Measurements from ENCODE around the gene DDX42. TPM values are rescaled to one million over a fixed set of nuclear protein-coding genes. Genes with fewer than 3 reads are reported as not detected.

DDX42 gene
- total RNA-seq, 1 donor from 2014 or later: 148 TPM

- Mint-ChIP-seq H3K36me3 (peaks cover 26% of the 10 kb centered on the region), H3K9me3 (no peaks in the 10 kb centered on the region), H3K27me3 (no peaks in the 10 kb centered on the region), H3K4me3 (no peak overlapping the region), H3K27ac (peak overlapping the region; percentile 62), H3K4me1 (ENCODE audit: unreplicated experiment) (peaks cover 17% of the 10 kb centered on the region)
- TF ChIP-seq, protein P1, sequence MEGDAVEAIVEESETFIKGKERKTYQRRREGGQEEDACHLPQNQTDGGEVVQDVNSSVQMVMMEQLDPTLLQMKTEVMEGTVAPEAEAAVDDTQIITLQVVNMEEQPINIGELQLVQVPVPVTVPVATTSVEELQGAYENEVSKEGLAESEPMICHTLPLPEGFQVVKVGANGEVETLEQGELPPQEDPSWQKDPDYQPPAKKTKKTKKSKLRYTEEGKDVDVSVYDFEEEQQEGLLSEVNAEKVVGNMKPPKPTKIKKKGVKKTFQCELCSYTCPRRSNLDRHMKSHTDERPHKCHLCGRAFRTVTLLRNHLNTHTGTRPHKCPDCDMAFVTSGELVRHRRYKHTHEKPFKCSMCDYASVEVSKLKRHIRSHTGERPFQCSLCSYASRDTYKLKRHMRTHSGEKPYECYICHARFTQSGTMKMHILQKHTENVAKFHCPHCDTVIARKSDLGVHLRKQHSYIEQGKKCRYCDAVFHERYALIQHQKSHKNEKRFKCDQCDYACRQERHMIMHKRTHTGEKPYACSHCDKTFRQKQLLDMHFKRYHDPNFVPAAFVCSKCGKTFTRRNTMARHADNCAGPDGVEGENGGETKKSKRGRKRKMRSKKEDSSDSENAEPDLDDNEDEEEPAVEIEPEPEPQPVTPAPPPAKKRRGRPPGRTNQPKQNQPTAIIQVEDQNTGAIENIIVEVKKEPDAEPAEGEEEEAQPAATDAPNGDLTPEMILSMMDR (conservative IDR thresholded peaks at IDR 0.05): no peak
- no peak for DNase-seq (ENCODE audit: extremely low spot score, unreplicated experiment)
Observed at GRCh38 chr17:63835167-63835720, 61.3 kb downstream of the DDX42 start.

DNA sequence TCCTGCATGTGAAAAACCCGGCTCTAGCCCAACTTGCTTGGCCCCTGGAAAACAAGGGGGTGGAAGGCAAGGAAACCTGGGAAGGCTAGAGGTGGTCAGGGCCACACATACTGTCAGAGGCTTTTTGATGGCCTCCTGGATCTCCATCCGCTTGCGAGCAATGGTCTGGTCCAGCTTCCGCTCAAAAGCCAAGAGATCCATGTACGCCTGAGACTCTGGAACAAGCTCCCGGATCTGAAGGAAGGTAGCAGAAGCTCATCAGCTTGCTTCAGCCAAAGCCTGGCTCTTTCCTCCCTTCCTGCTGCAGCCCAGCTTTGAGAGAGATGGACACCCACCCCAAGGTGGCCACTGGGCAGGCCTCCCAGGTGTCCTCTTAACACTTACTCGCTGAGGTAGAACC, 62.8 kb downstream of the DDX42 start:
- no peak overlapping the region for H3K27ac Mint-ChIP-seq
- no peak overlapping the region for H3K4me3 Mint-ChIP-seq
- H3K36me3 Mint-ChIP-seq: peaks cover 14% of the 10 kb centered on the region
- H3K4me1 Mint-ChIP-seq (ENCODE audit: unreplicated experiment): peaks cover 28% of the 10 kb centered on the region
- TF ChIP-seq, protein P1 (conservative IDR thresholded peaks at IDR 0.05): no peak
- H3K27me3 Mint-ChIP-seq: no peaks in the 10 kb centered on the region
- no peak for DNase-seq (ENCODE audit: extremely low spot score, unreplicated experiment)
- H3K9me3 Mint-ChIP-seq: no peaks in the 10 kb centered on the region

- peaks cover 28% of the 10 kb centered on the region for H3K4me1 Mint-ChIP-seq (ENCODE audit: unreplicated experiment)
- no peak for DNase-seq (ENCODE audit: extremely low spot score, unreplicated experiment)
- H3K9me3 Mint-ChIP-seq: no peaks in the 10 kb centered on the region
- H3K4me3 Mint-ChIP-seq: no peak overlapping the region
- H3K36me3 Mint-ChIP-seq: peaks cover 12% of the 10 kb centered on the region
- no peak overlapping the region for H3K27ac Mint-ChIP-seq
- H3K27me3 Mint-ChIP-seq: no peaks in the 10 kb centered on the region
- TF ChIP-seq, protein P1 (conservative IDR thresholded peaks at IDR 0.05): no peak
Observed at GRCh38 chr17:63837480-63837879, 63.5 kb downstream of the DDX42 start.

GRCh38 chr17:63837962-63838600, 64.1 kb downstream of the DDX42 start:
- Mint-ChIP-seq H3K4me3 (peak overlapping the region; percentile 22), H3K9me3 (no peaks in the 10 kb centered on the region), H3K27ac (peak overlapping the region; percentile 80), H3K36me3 (peaks cover 12% of the 10 kb centered on the region), H3K27me3 (no peaks in the 10 kb centered on the region), H3K4me1 (ENCODE audit: unreplicated experiment) (peaks cover 28% of the 10 kb centered on the region)
- DNase-seq (ENCODE audit: extremely low spot score, unreplicated experiment): no peak
- TF ChIP-seq, protein P1 (conservative IDR thresholded peaks at IDR 0.05): no peak

DNA sequence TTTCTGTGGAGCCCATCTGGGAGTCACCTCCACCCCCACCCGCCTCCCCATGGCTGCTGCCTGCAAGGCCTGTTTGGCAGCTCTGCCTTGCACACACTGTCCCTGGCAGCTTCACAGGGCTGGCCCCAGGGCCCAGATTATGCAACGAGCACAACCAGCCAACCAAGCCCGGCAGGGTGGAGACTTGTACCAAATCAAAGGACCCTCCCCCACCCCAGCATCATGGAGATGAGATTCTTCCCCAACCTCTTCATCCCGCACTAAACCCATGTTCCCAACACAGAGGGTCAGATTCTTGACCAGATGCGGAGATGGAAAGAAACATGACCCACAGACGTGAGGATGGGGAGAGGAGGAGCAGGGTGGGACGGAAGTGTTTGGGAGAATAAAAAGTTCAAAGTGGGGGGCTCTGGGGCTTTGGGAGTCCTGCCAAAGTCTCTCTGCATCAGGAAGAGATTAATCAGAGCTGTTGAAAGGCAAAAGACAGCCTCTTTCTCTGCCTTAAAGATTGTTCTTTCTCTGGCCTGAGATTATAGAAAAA, 64.7 kb downstream of the DDX42 start:
- no peak for DNase-seq (ENCODE audit: extremely low spot score, unreplicated experiment)
- H3K9me3 Mint-ChIP-seq: no peaks in the 10 kb centered on the region
- peak overlapping the region; percentile 80 for H3K27ac Mint-ChIP-seq
- peaks cover 11% of the 10 kb centered on the region for H3K36me3 Mint-ChIP-seq
- H3K4me1 Mint-ChIP-seq (ENCODE audit: unreplicated experiment): peaks cover 30% of the 10 kb centered on the region
- H3K4me3 Mint-ChIP-seq: peak overlapping the region; percentile 76
- TF ChIP-seq, protein P1 (conservative IDR thresholded peaks at IDR 0.05): no peak
- H3K27me3 Mint-ChIP-seq: no peaks in the 10 kb centered on the region
